ENCODE measurements around the gene SLC11A1. TPM values are rescaled to one million over a fixed set of nuclear protein-coding genes. Genes with fewer than 3 reads are reported as not detected.

The SLC11A1 gene
- total RNA-seq, 2 experiments from 2014 or later: 0.13 to 0.15 TPM

DNA sequence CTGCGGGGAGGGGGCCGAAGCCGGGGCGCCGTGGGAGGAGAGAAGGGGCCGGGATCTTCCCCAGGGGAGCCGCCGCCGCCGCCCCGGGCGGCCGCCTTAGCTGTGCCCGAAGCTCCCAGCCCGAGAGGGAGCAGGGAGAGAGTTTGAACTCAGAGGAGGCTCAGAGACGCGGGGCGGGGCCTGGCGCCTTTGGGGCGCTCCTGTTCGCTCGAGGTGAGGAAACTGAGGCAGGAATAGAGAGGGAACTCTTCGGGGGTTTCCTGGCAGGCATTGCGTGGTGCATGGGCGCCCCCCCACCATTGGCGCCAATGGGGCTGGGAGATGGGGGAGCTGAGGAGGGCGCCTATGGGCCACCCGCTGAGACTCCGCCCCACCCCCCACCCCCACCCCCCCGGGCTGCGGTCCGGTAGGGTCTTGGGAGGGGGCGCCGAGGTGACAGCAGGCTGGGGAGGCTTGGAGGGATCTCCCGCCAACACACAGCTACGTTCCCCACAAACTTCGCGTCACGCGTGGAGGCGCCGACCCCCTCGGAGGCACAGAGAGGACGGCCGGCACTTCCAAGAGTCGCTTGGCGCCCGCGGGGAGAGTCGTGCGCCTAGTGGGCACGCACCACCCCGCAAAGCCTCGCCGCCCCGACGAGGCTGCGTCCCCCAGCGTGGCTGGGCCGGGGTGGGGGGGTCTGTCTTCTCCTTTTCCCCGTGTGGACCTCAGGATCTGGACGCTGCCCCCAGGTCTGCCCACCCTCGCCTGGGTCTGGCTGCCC lies 18.3 kb downstream of the SLC11A1 start:
- POLR2A ChIA-PET: interaction anchor here (0.6 to 0.7 kb wide), 2 partner anchors 853 to 878 kb away, joined by 3 to 4 read pairs; partner anchors contain the start of gene TUBA4B
- CTCF ChIA-PET: interaction anchor here (0.7 to 1.1 kb wide), 3 partner anchors 110 to 171 kb away, joined by 3 to 4 read pairs (median 3); partner anchors contain the start of genes AAMP and PNKD

DNA sequence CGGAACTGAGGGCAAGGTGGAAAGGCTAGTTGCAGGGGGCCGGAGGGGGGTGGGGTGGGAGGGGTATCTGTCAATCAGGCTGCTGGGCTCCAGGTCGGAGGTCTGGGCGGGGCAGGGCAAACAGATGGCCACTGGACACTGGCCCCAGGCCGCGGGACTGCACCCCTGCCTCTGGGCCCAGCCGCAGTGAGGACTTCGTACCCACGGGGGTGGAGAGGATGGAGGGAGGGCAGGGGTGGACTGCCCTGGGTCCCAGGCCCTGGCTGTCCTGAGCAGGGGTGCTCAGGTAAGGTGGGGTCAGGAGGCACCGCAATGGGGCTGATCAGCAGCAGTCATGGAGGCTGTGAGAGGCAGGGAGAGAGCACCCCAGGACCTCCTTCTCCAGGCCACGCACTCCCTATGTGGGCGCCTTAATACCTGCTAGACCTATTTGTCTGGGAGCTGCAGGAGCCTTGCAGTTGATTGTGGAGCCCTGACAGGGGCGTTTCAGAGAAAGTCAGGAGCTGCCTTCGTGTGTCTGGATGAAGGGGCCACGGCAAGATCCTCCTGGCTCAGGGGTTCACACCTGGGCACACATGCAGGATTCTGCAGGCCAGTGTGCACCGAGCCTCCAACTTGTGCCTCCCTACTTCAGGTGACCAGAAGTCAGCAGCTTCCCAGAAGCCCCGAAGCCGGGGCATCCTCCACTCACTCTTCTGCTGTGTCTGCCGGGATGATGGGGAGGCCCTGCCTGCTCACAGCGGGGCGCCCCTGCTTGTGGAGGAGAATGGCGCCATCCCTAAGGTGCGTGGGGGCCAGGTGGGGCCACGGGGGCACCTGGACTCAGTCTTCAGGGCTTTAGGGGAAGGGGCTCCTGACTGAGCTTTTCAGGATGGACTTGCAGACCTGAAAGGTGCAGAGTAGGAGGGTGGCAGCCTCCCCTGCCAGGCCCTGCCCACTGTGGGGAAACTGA lies 19.1 kb downstream of the SLC11A1 start:
- CTCF ChIA-PET: interaction anchor here (1.0 kb wide), 1 partner anchor 114 kb away, joined by 3 read pairs; no protein-coding TSS in a partner anchor
- POLR2A ChIA-PET: no interaction called here

DNA sequence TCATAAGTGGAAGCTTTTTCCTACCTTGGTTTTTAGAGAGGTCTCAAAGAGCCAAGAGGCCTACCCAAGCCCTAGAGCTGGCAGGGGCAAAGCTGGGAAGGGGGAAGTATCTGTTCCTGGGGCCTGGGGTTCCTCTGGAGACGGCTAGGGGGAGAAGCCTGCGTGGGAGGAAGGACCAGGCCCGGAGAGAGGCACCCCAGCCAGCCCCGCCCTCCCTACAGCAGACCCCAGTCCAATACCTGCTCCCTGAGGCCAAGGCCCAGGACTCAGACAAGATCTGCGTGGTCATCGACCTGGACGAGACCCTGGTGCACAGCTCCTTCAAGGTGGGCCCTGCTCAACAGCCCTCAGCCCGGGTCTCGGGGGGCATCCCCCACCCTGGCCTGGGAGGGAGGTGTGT lies 19.8 kb downstream of the SLC11A1 start:
- POLR2A ChIA-PET: no interaction called here
- CTCF ChIA-PET: interaction anchor here (1.0 kb wide), 1 partner anchor 115 kb away, joined by 3 read pairs; no protein-coding TSS in a partner anchor

DNA sequence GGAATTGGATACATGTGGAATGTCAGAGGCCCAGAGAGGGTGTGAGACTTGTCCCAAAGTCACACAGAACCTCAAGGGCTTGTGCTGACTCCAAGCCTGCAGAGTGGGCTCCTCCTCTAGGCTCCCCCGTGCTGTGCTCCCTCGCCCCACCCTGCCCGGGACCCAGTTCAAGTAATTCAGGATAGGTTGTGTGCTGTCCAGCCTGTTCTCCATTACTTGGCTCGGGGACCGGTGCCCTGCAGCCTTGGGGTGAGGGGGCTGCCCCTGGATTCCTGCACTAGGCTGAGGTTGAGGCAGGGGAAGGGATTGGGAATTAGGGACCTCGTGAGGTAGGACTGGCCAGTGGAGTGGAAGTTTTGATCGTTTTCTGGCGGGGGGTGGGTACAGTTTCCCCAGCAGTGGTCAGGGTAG lies 20.4 kb downstream of the SLC11A1 start:
- POLR2A ChIA-PET: no interaction called here
- CTCF ChIA-PET: no interaction called here

DNA sequence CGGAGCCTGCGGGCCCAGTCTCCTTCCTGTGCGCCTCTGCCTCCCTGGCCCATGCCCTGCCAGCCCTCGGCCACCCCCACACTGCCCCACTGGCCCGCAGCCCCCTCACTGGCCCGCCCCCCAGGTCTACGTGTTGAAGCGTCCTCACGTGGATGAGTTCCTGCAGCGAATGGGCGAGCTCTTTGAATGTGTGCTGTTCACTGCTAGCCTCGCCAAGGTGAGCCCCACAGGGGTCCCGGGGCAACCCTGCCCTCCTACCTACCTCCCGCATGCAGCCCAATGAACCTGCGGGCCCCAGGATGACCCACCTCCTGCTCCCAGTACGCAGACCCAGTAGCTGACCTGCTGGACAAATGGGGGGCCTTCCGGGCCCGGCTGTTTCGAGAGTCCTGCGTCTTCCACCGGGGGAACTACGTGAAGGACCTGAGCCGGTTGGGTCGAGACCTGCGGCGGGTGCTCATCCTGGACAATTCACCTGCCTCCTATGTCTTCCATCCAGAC lies 20.9 kb downstream of the SLC11A1 start:
- ChIA-PET POLR2A (no interaction called here), CTCF (no interaction called here)

DNA sequence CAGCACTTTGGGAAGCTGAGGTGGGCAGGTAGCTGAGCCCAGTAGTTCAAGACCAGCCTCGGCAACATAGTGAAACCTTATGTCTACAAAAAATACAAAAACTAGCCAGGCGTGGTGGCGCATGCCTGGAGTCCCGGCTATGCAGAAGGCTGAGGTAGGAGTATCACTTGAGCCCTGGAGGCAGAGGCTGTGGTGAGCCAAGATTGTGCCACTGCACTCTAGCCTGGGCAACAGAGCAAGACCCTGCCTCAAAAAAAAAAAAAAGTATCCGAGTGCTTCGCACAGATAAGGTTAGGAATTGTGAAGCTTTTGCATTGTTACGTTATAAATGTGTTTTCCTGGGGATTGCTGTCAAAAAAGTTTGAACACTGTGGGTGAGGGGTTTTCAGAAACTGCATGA lies 21.7 kb downstream of the SLC11A1 start:
- POLR2A ChIA-PET: no interaction called here
- CTCF ChIA-PET: interaction anchor here (1.6 kb wide), 1 partner anchor 8 kb away, joined by 6 read pairs; no protein-coding TSS in a partner anchor

DNA sequence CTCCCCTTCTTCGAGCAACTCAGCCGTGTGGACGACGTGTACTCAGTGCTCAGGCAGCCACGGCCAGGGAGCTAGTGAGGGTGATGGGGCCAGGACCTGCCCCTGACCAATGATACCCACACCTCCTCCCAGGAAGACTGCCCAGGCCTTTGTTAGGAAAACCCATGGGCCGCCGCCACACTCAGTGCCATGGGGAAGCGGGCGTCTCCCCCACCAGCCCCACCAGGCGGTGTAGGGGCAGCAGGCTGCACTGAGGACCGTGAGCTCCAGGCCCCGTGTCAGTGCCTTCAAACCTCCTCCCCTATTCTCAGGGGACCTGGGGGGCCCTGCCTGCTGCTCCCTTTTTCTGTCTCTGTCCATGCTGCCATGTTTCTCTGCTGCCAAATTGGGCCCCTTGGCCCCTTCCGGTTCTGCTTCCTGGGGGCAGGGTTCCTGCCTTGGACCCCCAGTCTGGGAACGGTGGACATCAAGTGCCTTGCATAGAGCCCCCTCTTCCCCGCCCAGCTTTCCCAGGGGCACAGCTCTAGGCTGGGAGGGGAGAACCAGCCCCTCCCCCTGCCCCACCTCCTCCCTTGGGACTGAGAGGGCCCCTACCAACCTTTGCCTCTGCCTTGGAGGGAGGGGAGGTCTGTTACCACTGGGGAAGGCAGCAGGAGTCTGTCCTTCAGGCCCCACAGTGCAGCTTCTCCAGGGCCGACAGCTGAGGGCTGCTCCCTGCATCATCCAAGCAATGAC lies 22.4 kb downstream of the SLC11A1 start:
- ChIA-PET CTCF (interaction anchor here (1.6 kb wide), 1 partner anchor 8 kb away, joined by 6 read pairs; no protein-coding TSS in a partner anchor), POLR2A (no interaction called here)

DNA sequence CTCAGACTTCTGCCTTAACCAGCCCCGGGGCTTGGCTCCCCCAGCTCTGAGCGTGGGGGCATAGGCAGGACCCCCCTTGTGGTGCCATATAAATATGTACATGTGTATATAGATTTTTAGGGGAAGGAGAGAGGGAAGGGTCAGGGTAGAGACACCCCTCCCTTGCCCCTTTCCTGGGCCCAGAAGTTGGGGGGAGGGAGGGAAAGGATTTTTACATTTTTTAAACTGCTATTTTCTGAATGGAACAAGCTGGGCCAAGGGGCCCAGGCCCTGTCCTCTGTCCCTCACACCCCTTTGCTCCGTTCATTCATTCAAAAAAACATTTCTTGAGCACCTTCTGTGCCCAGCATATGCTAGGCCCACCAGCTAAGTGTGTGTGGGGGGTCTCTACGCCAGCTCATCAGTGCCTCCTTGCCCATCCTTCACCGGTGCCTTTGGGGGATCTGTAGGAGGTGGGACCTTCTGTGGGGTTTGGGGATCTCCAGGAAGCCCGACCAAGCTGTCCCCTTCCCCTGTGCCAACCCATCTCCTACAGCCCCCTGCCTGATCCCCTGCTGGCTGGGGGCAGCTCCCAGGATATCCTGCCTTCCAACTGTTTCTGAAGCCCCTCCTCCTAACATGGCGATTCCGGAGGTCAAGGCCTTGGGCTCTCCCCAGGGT lies 23.1 kb downstream of the SLC11A1 start:
- POLR2A ChIA-PET: interaction anchor here (1.5 kb wide), 1 partner anchor 8 kb away, joined by 11 read pairs; no protein-coding TSS in a partner anchor
- CTCF ChIA-PET: interaction anchor here (0.8 to 1.6 kb wide), 2 partner anchors 9 to 112 kb away, joined by 3 to 6 read pairs; no protein-coding TSS in a partner anchor

DNA sequence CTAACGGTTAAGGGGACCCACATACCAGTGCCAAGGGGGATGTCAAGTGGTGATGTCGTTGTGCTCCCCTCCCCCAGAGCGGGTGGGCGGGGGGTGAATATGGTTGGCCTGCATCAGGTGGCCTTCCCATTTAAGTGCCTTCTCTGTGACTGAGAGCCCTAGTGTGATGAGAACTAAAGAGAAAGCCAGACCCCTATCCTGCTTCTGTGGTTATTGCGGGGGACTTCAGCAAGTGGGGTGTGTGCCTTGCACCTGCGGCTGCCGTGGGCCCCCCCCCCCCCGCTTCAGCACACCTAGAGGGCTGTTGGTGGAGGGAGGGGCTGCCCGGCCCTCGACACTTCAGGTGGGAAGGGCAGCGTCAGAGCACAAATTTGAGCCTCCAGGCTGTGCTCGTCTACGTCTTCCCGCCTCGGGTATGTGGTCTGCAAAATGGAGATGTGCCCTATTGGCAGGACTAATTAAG lies 23.7 kb downstream of the SLC11A1 start:
- CTCF ChIA-PET: interaction anchor here (0.8 to 1.6 kb wide), 2 partner anchors 10 to 113 kb away, joined by 3 to 6 read pairs; no protein-coding TSS in a partner anchor
- POLR2A ChIA-PET: interaction anchor here (1.5 to 1.6 kb wide), 2 partner anchors 9 to 162 kb away, joined by 3 to 11 read pairs; partner anchors contain the start of gene USP37

DNA sequence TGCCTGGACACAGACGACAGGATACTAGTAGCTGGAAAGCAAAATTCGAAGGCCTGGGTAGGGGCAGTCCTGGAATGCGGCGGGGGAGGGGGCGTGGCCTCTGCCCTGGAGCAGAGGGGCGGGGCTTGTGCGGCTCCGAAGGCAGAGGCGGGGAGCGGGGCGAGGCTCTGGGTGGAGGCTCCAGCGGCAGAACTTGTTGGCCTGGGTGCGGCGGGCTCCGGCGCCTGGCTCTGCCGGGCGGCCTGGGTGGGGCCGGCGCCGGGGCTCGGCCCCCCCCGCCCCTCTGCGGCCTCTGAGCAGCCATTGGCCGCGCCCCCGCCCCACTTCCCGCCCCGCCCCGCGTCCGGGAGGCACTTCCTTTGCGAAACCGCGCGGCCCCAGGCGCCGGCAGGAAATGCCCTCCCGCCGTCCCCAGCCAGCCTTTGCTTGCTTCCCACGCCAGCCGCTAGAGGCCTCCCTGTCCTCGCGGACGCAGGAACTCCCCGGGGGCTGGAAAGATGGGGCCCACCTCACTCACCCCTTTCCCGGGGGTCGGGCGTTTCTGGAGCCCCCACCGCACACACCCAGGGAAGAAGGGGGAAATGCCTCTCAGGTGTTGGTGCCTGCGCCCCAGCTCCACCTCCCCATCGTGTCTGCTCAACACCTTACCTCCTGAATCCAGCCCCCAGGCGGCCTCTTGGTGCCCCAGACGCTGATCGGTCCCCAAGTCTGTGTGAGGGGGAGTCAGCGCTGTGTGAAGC lies 24.3 kb downstream of the SLC11A1 start:
- ChIA-PET POLR2A (interaction anchor here (0.9 to 1.6 kb wide), 3 partner anchors 9 to 162 kb away, joined by 3 to 11 read pairs (median 5); partner anchors contain the start of gene USP37), CTCF (interaction anchor here (1.0 to 1.2 kb wide), 3 partner anchors 9 to 889 kb away, joined by 3 to 6 read pairs (median 3); no protein-coding TSS in a partner anchor)

DNA sequence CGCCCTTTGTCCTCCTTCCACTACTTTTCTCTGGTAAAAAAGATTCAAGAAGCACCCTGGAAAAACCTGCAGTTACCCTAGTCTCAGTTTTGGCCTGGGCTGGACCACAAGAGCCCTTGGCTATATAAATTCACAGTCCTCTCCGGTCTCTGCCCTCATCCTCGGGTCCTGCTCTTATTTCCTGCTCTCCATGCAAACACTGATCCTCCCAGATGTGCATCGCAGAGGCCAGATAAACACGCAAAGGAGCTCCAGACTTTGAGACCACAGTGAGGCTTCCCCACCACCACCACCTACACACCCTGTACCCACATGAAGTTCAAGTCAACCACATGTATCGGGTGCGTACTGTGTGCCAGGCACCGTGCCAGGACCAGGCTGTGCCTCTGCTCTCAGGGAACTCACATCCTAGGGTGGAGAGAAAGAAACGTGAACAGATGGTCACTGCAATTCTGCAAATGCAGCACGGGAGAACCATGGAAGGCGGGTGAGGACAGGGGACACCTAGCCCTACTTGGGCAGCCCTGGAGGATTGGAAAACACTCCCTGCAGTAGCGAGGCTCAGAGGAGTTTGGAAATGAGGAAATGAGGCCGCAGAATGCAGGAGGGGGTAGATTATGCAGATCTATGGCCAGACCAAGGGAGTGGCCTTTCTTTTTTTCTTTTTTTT lies 25.0 kb downstream of the SLC11A1 start:
- POLR2A ChIA-PET: interaction anchor here (0.9 to 1.6 kb wide), 2 partner anchors 10 to 161 kb away, joined by 3 to 5 read pairs; partner anchors contain the start of gene USP37
- CTCF ChIA-PET: interaction anchor here (1.0 to 1.2 kb wide), 3 partner anchors 10 to 888 kb away, joined by 3 to 6 read pairs (median 3); no protein-coding TSS in a partner anchor

DNA sequence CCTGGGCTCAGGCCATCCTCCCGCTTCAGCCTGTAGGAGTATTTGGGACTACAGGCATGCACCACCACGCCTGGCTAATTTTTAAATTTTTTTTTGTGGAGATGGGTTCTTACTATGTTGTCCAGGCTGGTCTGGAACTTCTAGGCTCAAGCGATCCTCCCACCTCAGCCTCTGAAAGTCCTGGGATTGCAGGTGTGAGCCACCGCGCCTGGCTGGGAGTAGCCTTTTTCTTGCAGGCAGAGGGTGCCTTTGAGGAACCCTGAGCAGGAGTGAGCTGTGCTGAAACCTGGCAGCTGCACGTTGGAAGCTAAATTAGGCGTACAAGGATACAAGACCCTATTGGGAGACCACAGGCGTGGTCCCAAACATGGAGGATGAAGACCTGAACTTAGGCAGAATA lies 25.6 kb downstream of the SLC11A1 start:
- POLR2A ChIA-PET: no interaction called here

DNA sequence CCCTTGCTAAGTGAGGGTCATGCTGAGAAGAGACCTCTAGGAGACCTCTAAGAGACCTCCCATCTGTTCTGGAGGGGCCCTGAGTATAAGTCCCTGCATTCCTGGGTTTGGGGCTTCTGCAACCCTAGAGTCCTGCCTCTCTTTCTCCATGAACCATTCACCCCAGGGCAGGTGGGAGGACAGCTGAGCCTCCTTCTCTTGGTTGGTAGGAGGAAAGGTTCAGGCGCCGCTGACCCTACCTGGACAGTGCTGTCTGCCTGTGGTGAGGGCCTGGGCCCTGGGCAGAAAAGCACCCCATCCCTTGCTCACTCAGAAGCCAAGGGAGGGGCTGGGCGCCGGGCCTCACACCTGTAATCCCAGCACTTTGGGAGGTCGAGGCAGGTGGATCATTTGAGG lies 36.2 kb downstream of the SLC11A1 start:
- CTCF ChIA-PET: no interaction called here

More for the DNA sequence above, 25.6 kb downstream of the SLC11A1 start:
- CTCF ChIA-PET: no interaction called here

DNA sequence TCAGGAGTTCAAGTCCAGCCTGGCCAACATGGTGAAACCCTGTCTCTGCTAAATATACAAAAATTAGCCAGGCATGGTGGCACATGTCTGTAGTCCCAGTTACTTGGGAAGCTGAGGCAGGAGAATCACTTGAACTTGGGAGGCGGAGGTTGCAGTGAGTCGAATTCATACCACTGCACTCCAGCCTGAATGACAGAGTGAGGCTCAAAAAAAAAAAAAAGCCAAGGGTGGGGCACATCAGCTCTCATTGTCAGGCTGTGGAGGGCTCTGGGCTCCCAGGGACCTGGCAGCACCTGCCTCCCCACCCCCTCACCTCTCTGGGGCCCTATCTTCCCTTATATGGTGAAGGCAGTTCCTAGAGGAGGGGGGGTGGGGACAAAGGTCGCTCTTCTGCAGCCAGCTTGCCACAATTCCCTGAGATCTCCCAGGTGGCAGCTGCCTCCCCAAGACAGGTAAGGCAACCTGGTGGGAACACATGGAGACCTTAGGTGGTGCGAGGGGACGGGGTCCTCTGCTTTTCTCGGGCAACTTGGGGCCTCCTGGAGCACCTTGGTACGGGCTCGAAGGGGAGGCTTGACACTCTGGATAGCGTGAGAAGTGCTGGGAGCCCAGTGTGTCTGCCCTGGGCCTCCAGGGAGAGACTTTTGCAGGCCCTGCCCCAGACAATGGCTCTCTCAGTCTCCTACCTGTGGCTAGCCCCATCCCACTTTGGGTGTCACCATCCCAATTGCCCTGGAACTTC lies 36.8 kb downstream of the SLC11A1 start, which contains the start of gene VIL1:
Gene VIL1 (plus strand): TSS at position 407 of the 742 bp plus-strand sequence. CDS start 4,656 bp downstream, outside the sequence.
- CTCF ChIA-PET: no interaction called here
- POLR2A ChIA-PET: no interaction called here

More for the DNA sequence above, 36.2 kb downstream of the SLC11A1 start:
- POLR2A ChIA-PET: no interaction called here

DNA sequence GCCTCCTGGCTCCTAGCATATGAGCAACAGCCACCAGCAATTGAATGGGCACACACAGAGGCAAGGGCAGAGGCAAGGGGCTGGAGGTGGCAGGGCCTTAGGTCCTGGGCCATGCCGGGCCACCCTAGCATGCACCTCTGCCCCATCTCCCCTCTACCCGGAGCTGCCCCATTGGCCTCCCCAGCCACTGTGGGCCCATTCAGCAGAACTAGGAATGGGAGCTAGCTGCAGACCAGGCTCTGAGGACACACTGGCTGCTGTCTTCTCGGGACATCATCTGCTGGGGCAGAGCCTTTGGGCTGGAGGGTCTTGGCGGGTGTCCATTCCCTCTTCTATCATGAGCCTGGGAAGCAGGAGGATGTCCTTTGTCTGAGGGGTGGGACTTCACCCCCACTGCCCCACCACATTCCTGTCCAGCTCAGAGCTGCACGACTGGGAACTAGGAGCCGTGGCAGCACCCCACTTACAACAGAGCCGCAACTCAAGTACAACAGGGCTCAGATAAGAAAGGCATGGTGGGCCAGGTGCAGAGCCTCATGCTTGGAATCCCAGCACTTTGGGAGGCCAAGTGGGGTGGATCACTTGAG lies 37.6 kb downstream of the SLC11A1 start:
- CTCF ChIA-PET: no interaction called here
- POLR2A ChIA-PET: no interaction called here

DNA sequence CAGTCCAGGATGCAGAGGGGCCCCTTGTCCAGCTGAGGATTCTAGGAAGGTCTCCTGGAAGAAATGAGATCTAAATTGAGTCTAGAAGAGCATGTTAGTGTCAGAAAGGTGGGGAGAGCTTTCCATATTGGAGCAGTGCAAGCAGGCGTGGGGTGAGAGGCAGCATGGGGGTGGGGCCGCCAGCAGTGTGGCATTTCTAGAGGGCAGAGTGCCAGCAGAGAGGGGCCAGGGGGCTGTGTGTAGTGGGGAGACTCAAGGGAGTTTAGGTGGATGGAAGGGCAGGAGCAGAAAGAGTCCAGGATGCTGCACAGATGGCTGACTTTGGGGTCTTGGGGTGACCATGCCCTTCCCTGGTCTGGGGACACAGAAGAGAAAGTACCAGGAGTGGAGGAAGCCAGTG lies 39.0 kb downstream of the SLC11A1 start:
- ChIA-PET POLR2A (no interaction called here), CTCF (no interaction called here)
